ENCODE data around the gene DCST1. TPM values are rescaled to one million over a fixed set of nuclear protein-coding genes. Genes with fewer than 3 reads are reported as not detected.

Gene DCST1
- total and polyA plus RNA-seq, 2 donors (not counting 3 experiments of a cell fraction or from before 2014, with no cell fraction given) = not detected

DNA sequence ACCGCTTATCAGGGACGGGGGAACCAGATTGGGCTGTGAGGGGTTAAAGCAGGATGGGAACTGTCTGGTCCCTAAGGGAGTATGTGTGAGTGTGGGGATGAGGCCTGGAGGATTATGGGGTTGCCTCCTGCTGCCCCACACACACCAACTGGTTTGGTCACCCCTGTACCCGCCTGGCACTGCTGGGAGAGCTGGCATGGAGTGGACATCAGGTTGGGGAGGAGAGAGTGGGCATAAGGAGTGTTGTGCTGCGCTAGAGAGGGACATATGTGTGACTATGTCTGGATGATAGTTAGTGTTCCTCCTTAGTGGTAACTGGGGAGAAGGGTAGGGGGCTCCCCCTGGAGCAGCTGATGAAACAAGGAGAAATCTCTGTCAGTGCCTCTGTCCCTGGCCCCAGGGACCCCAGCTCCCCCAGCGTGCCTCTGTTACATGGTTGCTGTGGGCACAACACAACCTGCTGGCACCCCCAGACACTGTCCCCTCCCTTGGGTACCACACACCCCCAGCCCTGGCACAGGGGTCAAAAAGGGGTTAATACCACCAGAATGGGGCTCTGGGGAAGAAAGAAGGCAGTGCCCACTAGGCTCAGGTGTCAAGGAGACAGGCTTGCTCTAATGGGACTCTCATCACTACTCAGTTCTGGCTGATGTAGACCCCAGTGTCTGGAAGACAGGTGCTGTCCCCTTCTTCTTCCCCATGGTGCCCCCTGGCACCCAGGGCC is 29.1 kb upstream of the DCST1 start:
- ChIA-PET POLR2A (interaction anchor here (0.6 kb wide), 1 partner anchor 1115 kb away, joined by 4 read pairs; no protein-coding TSS in a partner anchor), CTCF (interaction anchor here (0.8 to 6.5 kb wide), 5 partner anchors 10 to 47 kb away, joined by 3 to 87 read pairs (median 3); partner anchors contain the start of genes ADAM15, FLAD1 and SHC1)
- Histone ChIP-seq H3K4me2 (ENCODE audit: insufficient read depth, low read length) (peak overlapping the region; percentile 54), H3K4me1 (ENCODE audit: control insufficient read depth, extremely low read depth, insufficient read depth, low read length) (peaks cover 25% of the 10 kb centered on the region), H4K20me1 (replicated peaks; ENCODE audit: control insufficient read depth, extremely low read depth, insufficient read depth, low read length) (no peaks in the 10 kb centered on the region), H3K9ac (replicated peaks; ENCODE audit: extremely low read depth, insufficient read depth, low read length) (no peak overlapping the region), H3K9me3 (replicated peaks; ENCODE audit: control insufficient read depth, insufficient read depth, low read length) (no peaks in the 10 kb centered on the region), H3K27me3 (ENCODE audit: control insufficient read depth in 2 of 2, insufficient read depth in 2 of 2, low read length in 2 of 2) (no peaks in the 10 kb centered on the region), H3K36me3 (ENCODE audit: control insufficient read depth in 2 of 2, extremely low read depth in 1 of 2, insufficient read depth in 2 of 2, low read length in 2 of 2) (no peaks in the 10 kb centered on the region), H3K79me2 (ENCODE audit: control insufficient read depth, insufficient read depth, low read length) (peaks cover 16% of the 10 kb centered on the region), H3K27ac (ENCODE audit: insufficient read depth, low read depth, low read length) (peak overlapping the region; percentile 0), H3K4me3 (replicated peaks in 1 of 3; ENCODE audit: insufficient read depth in 1 of 3, low read depth in 1 of 3, low read length in 3 of 3) (peak overlapping the region in 2 of 3 experiments; percentile 65 to 94), H3K9me1 (replicated peaks; ENCODE audit: control insufficient read depth, extremely low read depth, insufficient read depth, low read length) (no peaks in the 10 kb centered on the region), H2AFZ (ENCODE audit: low read depth, low read length) (no peak overlapping the region)
- intact Hi-C loops (cut with micrococcal nuclease) = loop anchor here (5.0 kb wide), 1 partner anchor 447 kb away; the partner anchor contains the start of gene UBE2Q1
- DNase-seq (ENCODE audit: low read depth, low spot score) (no peak), FAIRE-seq (peak; percentile 70)
- TF ChIP-seq JUN (IDR thresholded peaks at IDR 0.05; ENCODE audit: borderline replicate concordance, insufficient read depth, insufficient read length, low read depth) = no peak
- no peak for TF ChIP-seq POLR2A (IDR thresholded peaks at IDR 0.05; ENCODE audit: low read depth, low read length)
- no peak for TF ChIP-seq MAX (IDR thresholded peaks at IDR 0.05; ENCODE audit: insufficient read depth, insufficient read length)
- no TSS peak for BruUV-seq (replicated peaks)
- dilution Hi-C loops (cut with MboI; ENCODE audit: extremely low pct_ligation_motif_present, low sequenced_read_pairs) = no loop called here

DNA sequence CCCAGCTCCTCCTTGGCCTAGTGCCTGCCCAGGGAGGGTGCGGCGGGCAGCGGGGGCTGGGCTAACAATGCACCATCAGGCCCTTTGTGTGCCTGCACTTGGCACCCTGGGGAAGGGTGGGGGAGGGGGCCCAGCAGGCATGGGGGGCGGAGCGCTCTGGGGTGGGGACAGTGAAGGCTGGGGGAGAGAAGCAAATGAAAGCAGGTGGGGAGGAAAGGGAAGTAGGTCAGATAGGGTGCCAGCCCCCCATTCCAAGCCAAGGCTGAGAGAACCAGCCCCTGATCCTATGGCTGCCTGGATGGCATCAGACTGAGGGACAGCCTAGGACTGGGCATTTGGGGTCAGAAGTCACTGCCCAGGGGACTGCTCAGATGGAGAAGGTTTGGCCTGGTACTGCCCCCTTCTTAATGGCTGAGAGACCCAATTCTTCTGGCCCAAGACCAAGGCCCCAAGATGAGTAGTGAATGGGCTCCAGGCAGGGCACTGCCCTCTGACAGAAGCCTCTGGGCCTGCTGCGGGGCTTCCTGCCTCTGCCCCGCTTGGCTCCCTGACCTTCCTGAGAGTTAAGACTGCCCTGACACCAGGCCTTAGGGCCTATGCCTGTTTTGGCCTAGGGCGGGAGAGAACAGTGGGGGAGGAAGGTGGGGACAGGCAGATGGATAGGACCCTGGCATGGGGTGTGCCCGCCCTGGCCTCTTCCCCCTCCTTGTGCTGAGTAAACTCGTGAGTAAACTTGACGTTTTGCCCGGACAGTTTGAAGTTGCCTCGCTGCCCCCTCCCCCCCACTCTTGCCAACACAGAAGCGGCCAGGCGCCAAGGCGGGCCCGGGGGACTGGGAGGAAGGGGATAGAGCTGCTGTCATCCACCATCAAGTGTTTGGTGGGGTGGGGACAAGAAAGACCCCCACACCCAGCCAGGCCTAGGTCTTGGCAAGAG is 28.3 kb upstream of the DCST1 start:
- Histone ChIP-seq H3K27ac (ENCODE audit: insufficient read depth, low read depth, low read length) (no peak overlapping the region), H3K27me3 (ENCODE audit: control insufficient read depth in 2 of 2, insufficient read depth in 2 of 2, low read length in 2 of 2) (no peaks in the 10 kb centered on the region), H3K9ac (replicated peaks; ENCODE audit: extremely low read depth, insufficient read depth, low read length) (no peak overlapping the region), H3K4me1 (ENCODE audit: control insufficient read depth, extremely low read depth, insufficient read depth, low read length) (peaks cover 17% of the 10 kb centered on the region), H3K79me2 (ENCODE audit: control insufficient read depth, insufficient read depth, low read length) (peaks cover 16% of the 10 kb centered on the region), H3K4me2 (ENCODE audit: insufficient read depth, low read length) (no peak overlapping the region), H3K36me3 (ENCODE audit: control insufficient read depth in 2 of 2, extremely low read depth in 1 of 2, insufficient read depth in 2 of 2, low read length in 2 of 2) (no peaks in the 10 kb centered on the region), H2AFZ (ENCODE audit: low read depth, low read length) (no peak overlapping the region), H3K4me3 (replicated peaks in 1 of 3; ENCODE audit: insufficient read depth in 1 of 3, low read depth in 1 of 3, low read length in 3 of 3) (no peak overlapping the region), H3K9me3 (replicated peaks; ENCODE audit: control insufficient read depth, insufficient read depth, low read length) (no peaks in the 10 kb centered on the region), H3K9me1 (replicated peaks; ENCODE audit: control insufficient read depth, extremely low read depth, insufficient read depth, low read length) (no peaks in the 10 kb centered on the region), H4K20me1 (replicated peaks; ENCODE audit: control insufficient read depth, extremely low read depth, insufficient read depth, low read length) (no peaks in the 10 kb centered on the region)
- dilution Hi-C loops (cut with MboI; ENCODE audit: extremely low pct_ligation_motif_present, low sequenced_read_pairs) = no loop called here
- ChIA-PET POLR2A (interaction anchor here (0.6 kb wide), 2 partner anchors 10 to 1114 kb away, joined by 4 to 6 read pairs; no protein-coding TSS in a partner anchor), CTCF (interaction anchor here (1.1 to 6.5 kb wide), 4 partner anchors 9 to 39 kb away, joined by 3 to 87 read pairs (median 24); no protein-coding TSS in a partner anchor)
- no peak for DNase-seq (ENCODE audit: low read depth, low spot score)
- FAIRE-seq = no peak
- no TSS peak for BruUV-seq (replicated peaks)
- intact Hi-C loops (cut with micrococcal nuclease) = no loop called here
- TF ChIP-seq POLR2A (IDR thresholded peaks at IDR 0.05; ENCODE audit: low read depth, low read length) (no peak), POLR2AphosphoS5 (IDR thresholded peaks at IDR 0.05; ENCODE audit: insufficient read depth, low read depth, low read length) (no peak), EZH2 (IDR thresholded peaks at IDR 0.05; ENCODE audit: borderline replicate concordance, low read depth, low read length, severe bottlenecking) (no peak), MAX (IDR thresholded peaks at IDR 0.05; ENCODE audit: insufficient read depth, insufficient read length) (no peak)
